MM.1S (cell line): ENCODE measurements around the gene KRT37.
"Not testable (repeated sequence)": the region's sequence is repeated elsewhere in the genome, so short reads cannot be mapped to it uniquely, and the experiment has no call there.

Experiments used
- DNase-seq: peaks from one replicate; pipeline ENCODE4 v3.0.0-alpha.2; 2015
- H2AFZ ChIP-seq: fragments of 300-600 bp; sonication (generic); 2 replicates; pipeline ENCODE4 v1.6.0; 2016; ENCODE audit warnings: antibody characterized with exemption, low read length
- H3F3A ChIP-seq: fragments of 300-600 bp; sonication (generic); 2 replicates; pipeline ENCODE4 v1.6.1; 2016; ENCODE audit warnings: mild to moderate bottlenecking, antibody characterized with exemption, low read length, moderate library complexity, mixed read lengths; ENCODE audit not compliant: insufficient read depth
- H3K27ac ChIP-seq: fragments of 300-600 bp; sonication (generic); 2 replicates; pipeline ENCODE4 v1.5.1; 2016; ENCODE audit warnings: mild to moderate bottlenecking, low read length
- H3K27me3 ChIP-seq: fragments of 300-600 bp; sonication (generic); replicated peaks from 2 replicates; pipeline ENCODE4 v1.6.0; 2016; ENCODE audit warnings: low read length; ENCODE audit not compliant: insufficient read depth
- H3K36me3 ChIP-seq: fragments of 300-600 bp; sonication (generic); replicated peaks from 2 replicates; pipeline ENCODE4 v1.6.1; 2016; ENCODE audit warnings: mild to moderate bottlenecking, low read length, mixed read lengths; ENCODE audit not compliant: insufficient read depth
- H3K4me1 ChIP-seq: fragments of 300-600 bp; sonication (generic); 2 replicates; pipeline ENCODE4 v1.6.1; 2016; ENCODE audit warnings: low read length, mixed read lengths
- H3K4me2 ChIP-seq: fragments of 300-600 bp; sonication (generic); 2 replicates; pipeline ENCODE4 v1.6.0; 2016; ENCODE audit warnings: low read depth, low read length
- H3K4me3 ChIP-seq: fragments of 300-600 bp; sonication (generic); 2 replicates; pipeline ENCODE4 v1.5.1; 2016; ENCODE audit warnings: low read length, mixed read lengths
- H3K79me2 ChIP-seq: fragments of 300-600 bp; sonication (generic); 2 replicates; pipeline ENCODE4 v1.6.1; 2016; ENCODE audit warnings: mixed run types, low read length, mixed read lengths
- H3K9ac ChIP-seq: fragments of 300-600 bp; sonication (generic); 2 replicates; pipeline ENCODE4 v1.6.1; 2016; ENCODE audit warnings: low read length, mixed read lengths
- H3K9me2 ChIP-seq: fragments of 300-600 bp; sonication (generic); replicated peaks from 2 replicates; pipeline ENCODE4 v1.6.1; 2016; ENCODE audit warnings: mild to moderate bottlenecking, low read length, mixed read lengths; ENCODE audit not compliant: insufficient read depth
- H3K9me3 ChIP-seq: fragments of 300-600 bp; sonication (generic); replicated peaks from 2 replicates; pipeline ENCODE4 v1.6.1; 2016; ENCODE audit warnings: mild to moderate bottlenecking, low read length, mixed read lengths; ENCODE audit not compliant: insufficient read depth
- H4K20me1 ChIP-seq: fragments of 300-600 bp; sonication (generic); 2 replicates; pipeline ENCODE4 v1.6.1; 2016; ENCODE audit warnings: mild to moderate bottlenecking, low read length, moderate library complexity, mixed read lengths; ENCODE audit not compliant: insufficient read depth
- EZH2 ChIP-seq: fragments of 300-600 bp; sonication (generic); optimal IDR thresholded peaks from 2 replicates; pipeline ENCODE3; 2017; ENCODE audit warnings: low read depth, mild to moderate bottlenecking, antibody characterized with exemption, low read length, mixed read lengths
- EZH2phosphoT487 ChIP-seq: fragments of 300-600 bp; sonication (generic); IDR thresholded peaks from 2 replicates; pipeline ENCODE4 v1.6.1; 2018; ENCODE audit warnings: antibody characterized with exemption, low read length
- TF ChIP-seq, protein P1 (sequence below): fragments of 300-600 bp; sonication (generic); IDR thresholded peaks from 2 replicates; pipeline ENCODE4 v1.5.1; 2016; ENCODE audit warnings: antibody characterized with exemption, low read length, mixed read lengths

The KRT37 gene

DNA sequence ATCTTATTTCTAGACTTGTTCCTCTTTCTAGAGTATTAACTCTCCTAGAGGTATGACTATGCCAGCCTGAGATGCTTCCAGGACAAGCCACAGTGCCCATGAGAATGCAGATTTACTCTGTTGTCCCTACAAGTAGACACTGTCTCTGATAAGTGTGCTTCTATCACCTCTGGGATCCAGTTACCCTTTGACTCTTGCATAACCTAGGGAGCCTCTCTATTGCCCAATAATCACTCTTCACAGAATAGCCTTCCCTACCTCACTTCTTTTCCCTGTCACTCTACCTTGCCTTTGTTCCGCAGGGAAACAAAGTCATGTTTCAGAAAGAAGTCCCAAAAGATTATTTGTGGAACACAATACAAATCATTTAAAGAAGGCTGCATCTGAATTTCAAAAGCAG, 40.7 kb downstream of the KRT37 start:
- no peak overlapping the region for H2AFZ ChIP-seq
- no peaks in the 10 kb centered on the region for H3K27me3 ChIP-seq
- H4K20me1 ChIP-seq, result no peaks in the 10 kb centered on the region
- no peaks in the 10 kb centered on the region for H3K9me2 ChIP-seq
- no peaks in the 10 kb centered on the region for H3F3A ChIP-seq
- H3K4me3 ChIP-seq, result no peak overlapping the region
- H3K9me3 ChIP-seq, result no peaks in the 10 kb centered on the region
- no peaks in the 10 kb centered on the region for H3K36me3 ChIP-seq
- no peaks in the 10 kb centered on the region for H3K79me2 ChIP-seq
- no peaks in the 10 kb centered on the region for H3K4me1 ChIP-seq
- H3K27ac ChIP-seq, result no peak overlapping the region
- no peak overlapping the region for H3K4me2 ChIP-seq
- no peak for TF ChIP-seq EZH2phosphoT487
- TF ChIP-seq, protein P1, sequence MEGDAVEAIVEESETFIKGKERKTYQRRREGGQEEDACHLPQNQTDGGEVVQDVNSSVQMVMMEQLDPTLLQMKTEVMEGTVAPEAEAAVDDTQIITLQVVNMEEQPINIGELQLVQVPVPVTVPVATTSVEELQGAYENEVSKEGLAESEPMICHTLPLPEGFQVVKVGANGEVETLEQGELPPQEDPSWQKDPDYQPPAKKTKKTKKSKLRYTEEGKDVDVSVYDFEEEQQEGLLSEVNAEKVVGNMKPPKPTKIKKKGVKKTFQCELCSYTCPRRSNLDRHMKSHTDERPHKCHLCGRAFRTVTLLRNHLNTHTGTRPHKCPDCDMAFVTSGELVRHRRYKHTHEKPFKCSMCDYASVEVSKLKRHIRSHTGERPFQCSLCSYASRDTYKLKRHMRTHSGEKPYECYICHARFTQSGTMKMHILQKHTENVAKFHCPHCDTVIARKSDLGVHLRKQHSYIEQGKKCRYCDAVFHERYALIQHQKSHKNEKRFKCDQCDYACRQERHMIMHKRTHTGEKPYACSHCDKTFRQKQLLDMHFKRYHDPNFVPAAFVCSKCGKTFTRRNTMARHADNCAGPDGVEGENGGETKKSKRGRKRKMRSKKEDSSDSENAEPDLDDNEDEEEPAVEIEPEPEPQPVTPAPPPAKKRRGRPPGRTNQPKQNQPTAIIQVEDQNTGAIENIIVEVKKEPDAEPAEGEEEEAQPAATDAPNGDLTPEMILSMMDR, result no peak
- no peak for TF ChIP-seq EZH2
- H3K9ac ChIP-seq, result no peak overlapping the region
- DNase-seq, result no peak

DNA sequence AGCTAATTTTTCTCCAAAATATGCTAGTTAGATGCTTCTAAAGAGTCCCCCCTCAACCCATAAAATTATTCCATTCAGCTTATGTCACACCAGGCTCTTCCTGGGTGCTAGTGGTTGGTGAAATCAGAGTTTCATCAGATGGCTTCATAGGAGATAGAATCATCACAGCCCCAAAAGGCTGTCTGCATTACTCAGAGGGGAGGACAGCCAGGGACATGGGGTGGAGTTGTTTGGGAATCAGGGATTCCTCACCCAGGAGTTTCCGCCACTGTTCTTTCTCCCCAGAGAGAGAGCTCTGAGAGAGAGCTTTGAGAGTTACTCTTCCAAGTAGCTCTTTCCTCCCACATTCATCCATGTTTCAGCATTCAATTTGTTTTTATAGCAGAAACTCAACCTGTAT, 42.0 kb downstream of the KRT37 start:
- no peaks in the 10 kb centered on the region for H3K4me1 ChIP-seq
- no peaks in the 10 kb centered on the region; the same call in 1 of the 2 replicates for H3K27me3 ChIP-seq
- H3F3A ChIP-seq, result no peaks in the 10 kb centered on the region
- TF ChIP-seq EZH2phosphoT487 (no peak), EZH2 (no peak)
- TF ChIP-seq, protein P1, result no peak
- no peaks in the 10 kb centered on the region for H3K9me3 ChIP-seq
- H2AFZ ChIP-seq, result no peak overlapping the region
- H4K20me1 ChIP-seq, result no peaks in the 10 kb centered on the region
- H3K27ac ChIP-seq, result no peak overlapping the region
- no peak overlapping the region for H3K4me2 ChIP-seq
- no peaks in the 10 kb centered on the region for H3K36me3 ChIP-seq
- no peak overlapping the region for H3K4me3 ChIP-seq
- H3K79me2 ChIP-seq, result no peaks in the 10 kb centered on the region
- no peak overlapping the region for H3K9ac ChIP-seq
- DNase-seq, result no peak
- H3K9me2 ChIP-seq, result no peaks in the 10 kb centered on the region

DNA sequence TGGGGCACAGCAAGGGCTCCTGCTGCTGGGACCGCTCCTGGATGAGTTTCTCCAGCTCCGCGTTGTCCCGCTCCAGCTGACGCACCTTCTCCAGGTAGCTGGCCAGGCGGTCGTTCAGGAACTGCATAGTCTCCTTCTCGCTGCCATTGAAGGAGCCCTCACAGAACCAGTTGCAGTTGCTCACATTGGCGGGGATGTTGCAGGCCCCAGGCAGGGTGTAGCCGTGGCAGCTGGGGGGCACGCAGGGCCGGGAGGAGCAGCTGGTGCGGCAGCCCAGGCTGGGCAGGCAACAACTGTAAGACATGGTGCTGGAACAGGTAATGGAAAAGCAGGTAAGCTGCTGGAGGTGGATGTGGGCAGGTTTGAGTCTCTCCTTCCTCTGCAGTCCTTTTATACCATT, 42.4 kb downstream of the KRT37 start, which contains the start of gene KRT34:
KRT34 (minus strand) TSS at position 364 of the 400 bp plus-strand sequence; CDS start at position 304, 60 bp downstream.
- H3K79me2 ChIP-seq, H3K9me3 ChIP-seq, H3K4me3 ChIP-seq, H3K27me3 ChIP-seq, H2AFZ ChIP-seq, H3K9ac ChIP-seq, H3K4me2 ChIP-seq, H3K4me1 ChIP-seq, H3K27ac ChIP-seq, H4K20me1 ChIP-seq, H3F3A ChIP-seq, H3K36me3 ChIP-seq, DNase-seq, H3K9me2 ChIP-seq: not testable (repeated sequence)

DNA sequence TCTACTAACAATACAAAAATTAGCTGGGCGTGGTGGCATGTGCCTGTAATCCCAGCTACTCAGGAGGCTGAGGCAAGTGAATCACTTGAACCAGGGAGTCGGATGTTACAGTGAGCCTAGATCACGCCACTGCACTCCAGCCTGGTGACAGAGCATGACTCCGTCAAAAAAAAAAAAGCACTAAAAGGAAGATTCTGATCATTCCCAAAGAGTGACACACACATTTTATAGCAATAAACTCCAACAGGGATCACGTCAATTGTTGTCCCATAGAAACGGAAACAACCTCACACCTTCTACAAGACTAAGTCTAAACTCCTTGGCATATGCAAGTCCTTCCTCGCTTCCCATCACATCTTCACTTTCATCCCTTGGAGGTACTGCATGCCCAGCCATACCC, 44.3 kb downstream of the KRT37 start:
- H3K4me2 ChIP-seq, H2AFZ ChIP-seq, H3K4me3 ChIP-seq, DNase-seq, H3K9me3 ChIP-seq, H3K36me3 ChIP-seq, H3K27me3 ChIP-seq, H3F3A ChIP-seq, H3K4me1 ChIP-seq, H4K20me1 ChIP-seq, H3K79me2 ChIP-seq, H3K9me2 ChIP-seq, H3K9ac ChIP-seq, H3K27ac ChIP-seq: not testable (repeated sequence)
